Ectodermal cell (in vitro differentiated cells): ENCODE measurements around the gene TBX10.
"Not testable (repeated sequence)": the region's sequence is repeated elsewhere in the genome, so short reads cannot be mapped to it uniquely, and the experiment has no call there.

Experiments
- H3K27ac ChIP-seq: 2 replicates; pipeline ENCODE4 v1.7.0; 2013; ENCODE audit warnings: mild to moderate bottlenecking, low read depth, low read length; ENCODE audit not compliant: insufficient read depth, poor library complexity, severe bottlenecking
- H3K27me3 ChIP-seq: 2 replicates; pipeline ENCODE4 v1.7.0; 2013; ENCODE audit warnings: mild to moderate bottlenecking, low read length; ENCODE audit not compliant: insufficient read depth, control insufficient read depth, poor library complexity, severe bottlenecking
- H3K36me3 ChIP-seq: one replicate; pipeline ENCODE4 v1.7.0; 2013; ENCODE audit warnings: low read length; ENCODE audit not compliant: control insufficient read depth, insufficient read depth
- H3K4me1 ChIP-seq: one replicate; pipeline ENCODE4 v1.7.0; 2013; ENCODE audit warnings: low read length; ENCODE audit not compliant: control insufficient read depth, insufficient read depth
- H3K4me3 ChIP-seq: 2 replicates; pipeline ENCODE4 v1.7.0; 2013; ENCODE audit warnings: low read depth, low read length, control low read depth; ENCODE audit not compliant: insufficient read depth
- H3K9me3 ChIP-seq: 2 replicates; pipeline ENCODE4 v1.7.0; 2013; ENCODE audit warnings: mild to moderate bottlenecking, low read length, moderate library complexity; ENCODE audit not compliant: control insufficient read depth
- WGBS, 2 experiments: methylation state at CpG; one replicate each; pipeline ENCODE4 v1.1.7; 2013; ENCODE audit warnings: missing lambda C conversion rate in 2 of 2; 5-methylcytosine and 5-hydroxymethylcytosine counted together

TBX10 gene

GRCh38 chr11:67596753-67597300 is 42.7 kb downstream of the TBX10 start:
- no peak overlapping the region for H3K4me3 ChIP-seq
- 78 to 94% methylated on average over 1 of the region's 1 CpG for WGBS, 2 experiments
- no peaks in the 10 kb centered on the region for H3K4me1 ChIP-seq

GRCh38 chr11:67594480-67594879 is 45.1 kb downstream of the TBX10 start:
- Histone ChIP-seq H3K27me3 (no peaks in the 10 kb centered on the region), H3K4me1 (no peaks in the 10 kb centered on the region), H3K9me3 (no peaks in the 10 kb centered on the region), H3K36me3 (no peaks in the 10 kb centered on the region), H3K4me3 (no peak overlapping the region), H3K27ac (no peak overlapping the region)
- WGBS, 2 experiments = 95 to 97% methylated on average over 2 of the region's 3 CpGs

More at GRCh38 chr11:67596753-67597300, 42.7 kb downstream of the TBX10 start:
- H3K27ac ChIP-seq = no peak overlapping the region
- no peaks in the 10 kb centered on the region for H3K9me3 ChIP-seq
- no peaks in the 10 kb centered on the region for H3K36me3 ChIP-seq
- H3K27me3 ChIP-seq = no peaks in the 10 kb centered on the region

GRCh38 chr11:67593565-67593905 is 46.0 kb downstream of the TBX10 start:
- H3K4me1 ChIP-seq = no peaks in the 10 kb centered on the region
- H3K4me3 ChIP-seq = no peak overlapping the region
- H3K27ac ChIP-seq = no peak overlapping the region
- WGBS, 2 experiments = 85 to 86% methylated on average over 3 of the region's 3 CpGs
- H3K27me3 ChIP-seq = no peaks in the 10 kb centered on the region
- H3K36me3 ChIP-seq = no peaks in the 10 kb centered on the region
- H3K9me3 ChIP-seq = no peaks in the 10 kb centered on the region

- Histone ChIP-seq H3K4me1 (no peaks in the 10 kb centered on the region), H3K27me3 (no peaks in the 10 kb centered on the region), H3K27ac (no peak overlapping the region), H3K4me3 (no peak overlapping the region), H3K9me3 (no peaks in the 10 kb centered on the region), H3K36me3 (peaks cover 2% of the 10 kb centered on the region)
- 69 to 70% methylated on average over 12 of the region's 12 CpGs for WGBS, 2 experiments
These were observed 46.5 kb downstream of the TBX10 start for GRCh38 chr11:67592880-67593564.

- whole genome bisulfite sequencing, 2 experiments = 90 to 91% methylated on average over 10 to 11 of the region's 11 CpGs
- H3K9me3 ChIP-seq, H3K27me3 ChIP-seq, H3K27ac ChIP-seq, H3K4me3 ChIP-seq: not testable (repeated sequence)
- Histone ChIP-seq H3K4me1 (peaks cover 13% of the 10 kb centered on the region), H3K36me3 (peaks cover 12% of the 10 kb centered on the region)
These were observed 50.6 kb downstream of the TBX10 start for GRCh38 chr11:67588899-67589415.

- Histone ChIP-seq H3K27me3 (no peaks in the 10 kb centered on the region), H3K4me3 (no peak overlapping the region), H3K4me1 (peaks cover 13% of the 10 kb centered on the region), H3K36me3 (peaks cover 12% of the 10 kb centered on the region), H3K27ac (no peak overlapping the region), H3K9me3 (no peaks in the 10 kb centered on the region)
- WGBS, 2 experiments = 90 to 100% methylated on average over 1 of the region's 1 CpG
These were observed 51.4 kb downstream of the TBX10 start for GRCh38 chr11:67588136-67588503.

GRCh38 chr11:67586568-67587250 is 52.9 kb downstream of the TBX10 start:
- peaks cover 12% of the 10 kb centered on the region for H3K36me3 ChIP-seq
- WGBS, 2 experiments = 96 to 97% methylated on average over 5 of the region's 5 CpGs
- H3K4me1 ChIP-seq = peaks cover 13% of the 10 kb centered on the region
- no peaks in the 10 kb centered on the region for H3K9me3 ChIP-seq
- H3K27ac ChIP-seq = no peak overlapping the region
- H3K4me3 ChIP-seq = no peak overlapping the region
- peaks cover 11% of the 10 kb centered on the region for H3K27me3 ChIP-seq

- Histone ChIP-seq H3K4me3 (no peak overlapping the region), H3K36me3 (peaks cover 12% of the 10 kb centered on the region), H3K4me1 (peaks cover 13% of the 10 kb centered on the region), H3K27me3 (peaks cover 13% of the 10 kb centered on the region), H3K9me3 (no peaks in the 10 kb centered on the region), H3K27ac (no peak overlapping the region)
- WGBS, 2 experiments = 79 to 86% methylated on average over 4 of the region's 4 CpGs
These were observed 53.7 kb downstream of the TBX10 start for GRCh38 chr11:67585911-67586310.

- WGBS, 2 experiments = 84 to 86% methylated on average over 21 of the region's 21 CpGs
- Histone ChIP-seq H3K27me3 (peaks cover 13% of the 10 kb centered on the region), H3K27ac (no peak overlapping the region), H3K4me3 (peak overlapping the region; percentile 78), H3K9me3 (no peaks in the 10 kb centered on the region), H3K4me1 (peaks cover 13% of the 10 kb centered on the region), H3K36me3 (peaks cover 12% of the 10 kb centered on the region)
These were observed 54.4 kb downstream of the TBX10 start for GRCh38 chr11:67584881-67585873.
